ENCODE data around the gene TGM5.

DNA sequence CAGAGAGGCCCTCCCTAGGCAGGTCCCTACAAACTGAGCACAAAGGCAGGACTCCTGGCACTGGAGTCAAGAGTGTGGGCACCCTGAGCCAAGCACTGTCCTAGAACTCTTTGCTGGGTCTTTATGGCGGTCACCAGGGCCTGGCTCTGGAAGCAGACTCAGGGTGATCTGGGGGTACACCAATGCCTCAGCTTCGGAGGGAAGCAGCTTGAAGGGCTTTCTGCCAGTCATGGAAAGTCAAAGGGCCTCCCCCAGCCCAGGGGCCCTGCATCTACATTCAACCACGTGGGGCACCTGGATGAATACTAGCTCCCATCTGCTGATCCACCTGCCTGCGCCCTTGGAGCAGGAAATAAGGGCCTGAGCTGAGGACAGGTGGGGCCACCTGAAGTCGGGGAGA is 53.3 kb downstream of the TGM5 start:
- TF ChIP-seq, protein P1, sequence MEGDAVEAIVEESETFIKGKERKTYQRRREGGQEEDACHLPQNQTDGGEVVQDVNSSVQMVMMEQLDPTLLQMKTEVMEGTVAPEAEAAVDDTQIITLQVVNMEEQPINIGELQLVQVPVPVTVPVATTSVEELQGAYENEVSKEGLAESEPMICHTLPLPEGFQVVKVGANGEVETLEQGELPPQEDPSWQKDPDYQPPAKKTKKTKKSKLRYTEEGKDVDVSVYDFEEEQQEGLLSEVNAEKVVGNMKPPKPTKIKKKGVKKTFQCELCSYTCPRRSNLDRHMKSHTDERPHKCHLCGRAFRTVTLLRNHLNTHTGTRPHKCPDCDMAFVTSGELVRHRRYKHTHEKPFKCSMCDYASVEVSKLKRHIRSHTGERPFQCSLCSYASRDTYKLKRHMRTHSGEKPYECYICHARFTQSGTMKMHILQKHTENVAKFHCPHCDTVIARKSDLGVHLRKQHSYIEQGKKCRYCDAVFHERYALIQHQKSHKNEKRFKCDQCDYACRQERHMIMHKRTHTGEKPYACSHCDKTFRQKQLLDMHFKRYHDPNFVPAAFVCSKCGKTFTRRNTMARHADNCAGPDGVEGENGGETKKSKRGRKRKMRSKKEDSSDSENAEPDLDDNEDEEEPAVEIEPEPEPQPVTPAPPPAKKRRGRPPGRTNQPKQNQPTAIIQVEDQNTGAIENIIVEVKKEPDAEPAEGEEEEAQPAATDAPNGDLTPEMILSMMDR (conservative IDR thresholded peaks at IDR 0.05): no peak
- TF ChIP-seq ZFX (IDR thresholded peaks at IDR 0.05): no peak
